Measurements from ENCODE around the gene ZNF586. TPM values are rescaled to one million over a fixed set of nuclear protein-coding genes. Genes with fewer than 3 reads are reported as not detected.
"Not testable (repeated sequence)": the region's sequence is repeated elsewhere in the genome, so short reads cannot be mapped to it uniquely, and the experiment has no call there.

ZNF586 gene
- total RNA-seq, 2 experiments from 2014 or later = 11.5 to 11.7 TPM

GRCh38 chr19:57803265-57803593, 33.8 kb downstream of the ZNF586 start:
- Mint-ChIP-seq H3K36me3 (peaks cover 34% of the 10 kb centered on the region), H3K9me3 (no peaks in the 10 kb centered on the region), H3K4me3 (no peak overlapping the region), H3K4me1 (ENCODE audit: low read depth) (peaks cover 7% of the 10 kb centered on the region), H3K27me3 (no peaks in the 10 kb centered on the region), H3K27ac (no peak overlapping the region)
- ChIA-PET CTCF (no interaction called here), POLR2A (no interaction called here)
- intact Hi-C loops (cut with micrococcal nuclease) = no loop called here
- no peak for DNase-seq

- DNase-seq = no peak
- H3K36me3 Mint-ChIP-seq = peaks cover 38% of the 10 kb centered on the region
- ChIA-PET POLR2A (no interaction called here), CTCF (no interaction called here)
- intact Hi-C loops (cut with micrococcal nuclease) = no loop called here
- H3K27ac Mint-ChIP-seq = no peak overlapping the region
- H3K27me3 Mint-ChIP-seq = no peaks in the 10 kb centered on the region
- H3K4me3 Mint-ChIP-seq = peak overlapping the region; percentile 2
- no peaks in the 10 kb centered on the region for H3K9me3 Mint-ChIP-seq
- peaks cover 10% of the 10 kb centered on the region for H3K4me1 Mint-ChIP-seq (ENCODE audit: low read depth)
These were observed 34.3 kb downstream of the ZNF586 start for GRCh38 chr19:57803594-57804325.

- POLR2A ChIA-PET = no interaction called here
- no peaks in the 10 kb centered on the region for H3K27me3 Mint-ChIP-seq
- H3K36me3 Mint-ChIP-seq = peaks cover 48% of the 10 kb centered on the region
- DNase-seq = no peak
- intact Hi-C loops (cut with micrococcal nuclease) = no loop called here
- CTCF ChIA-PET = no interaction called here
- peaks cover 18% of the 10 kb centered on the region for H3K4me1 Mint-ChIP-seq (ENCODE audit: low read depth)
- H3K9me3 Mint-ChIP-seq = no peaks in the 10 kb centered on the region
- H3K27ac Mint-ChIP-seq = no peak overlapping the region
- H3K4me3 Mint-ChIP-seq = no peak overlapping the region
These were observed 38.1 kb downstream of the ZNF586 start for GRCh38 chr19:57807541-57807940.

GRCh38 chr19:57810410-57811295, 41.2 kb downstream of the ZNF586 start:
- intact Hi-C loops (cut with micrococcal nuclease) = loop anchor here (5.0 kb wide), 2 partner anchors 37 to 528 kb away; partner anchors contain the start of genes ZNF460 and ZNF587
- DNase-seq, CTCF ChIA-PET, H3K27me3 Mint-ChIP-seq, H3K9me3 Mint-ChIP-seq, H3K4me3 Mint-ChIP-seq, POLR2A ChIA-PET, H3K27ac Mint-ChIP-seq: not testable (repeated sequence)
- H3K4me1 Mint-ChIP-seq (ENCODE audit: low read depth) = peaks cover 34% of the 10 kb centered on the region
- peaks cover 42% of the 10 kb centered on the region for H3K36me3 Mint-ChIP-seq

- ChIA-PET CTCF (no interaction called here), POLR2A (no interaction called here)
- Mint-ChIP-seq H3K27me3 (no peaks in the 10 kb centered on the region), H3K9me3 (no peaks in the 10 kb centered on the region), H3K4me3 (no peak overlapping the region), H3K27ac (peak overlapping the region; percentile 40), H3K4me1 (ENCODE audit: low read depth) (peaks cover 34% of the 10 kb centered on the region), H3K36me3 (peaks cover 32% of the 10 kb centered on the region)
- no peak for DNase-seq
- intact Hi-C loops (cut with micrococcal nuclease) = loop anchor here (5.0 kb wide), 2 partner anchors 35 to 530 kb away; partner anchors contain the start of genes ZNF460 and ZNF587
These were observed 42.8 kb downstream of the ZNF586 start for GRCh38 chr19:57812226-57812625.

GRCh38 chr19:57812975-57813820, 43.7 kb downstream of the ZNF586 start:
- POLR2A ChIA-PET, H3K9me3 Mint-ChIP-seq, DNase-seq, CTCF ChIA-PET, H3K27me3 Mint-ChIP-seq: not testable (repeated sequence)
- intact Hi-C loops (cut with micrococcal nuclease) = loop anchor here (5.0 kb wide), 2 partner anchors 34 to 531 kb away; partner anchors contain the start of genes ZNF460 and ZNF587
- H3K36me3 Mint-ChIP-seq = peaks cover 25% of the 10 kb centered on the region
- H3K4me1 Mint-ChIP-seq (ENCODE audit: low read depth) = peaks cover 34% of the 10 kb centered on the region
- H3K4me3 Mint-ChIP-seq = peak overlapping the region; percentile 91
- peak overlapping the region; percentile 61 for H3K27ac Mint-ChIP-seq

GRCh38 chr19:57813919-57814504, 44.5 kb downstream of the ZNF586 start:
- Mint-ChIP-seq H3K4me1 (ENCODE audit: low read depth) (peaks cover 36% of the 10 kb centered on the region), H3K27me3 (no peaks in the 10 kb centered on the region), H3K36me3 (peaks cover 20% of the 10 kb centered on the region), H3K4me3 (peak overlapping the region; percentile 91), H3K27ac (peak overlapping the region; percentile 84), H3K9me3 (no peaks in the 10 kb centered on the region)
- intact Hi-C loops (cut with micrococcal nuclease) = loop anchor here (2.0 to 5.0 kb wide), 4 partner anchors 33 to 532 kb away; partner anchors contain the start of genes ZNF460, ZNF586, ZNF587 and ZNF776
- ChIA-PET POLR2A (interaction anchor here (1.2 kb wide), 1 partner anchor 45 kb away, joined by 7 read pairs; the partner anchor contains the start of gene ZNF586), CTCF (no interaction called here)
- DNase-seq = no peak

- H3K9me3 Mint-ChIP-seq = no peaks in the 10 kb centered on the region
- H3K36me3 Mint-ChIP-seq = peaks cover 15% of the 10 kb centered on the region
- intact Hi-C loops (cut with micrococcal nuclease) = loop anchor here (2.0 to 5.0 kb wide), 4 partner anchors 33 to 532 kb away; partner anchors contain the start of genes ZNF460, ZNF586, ZNF587 and ZNF776
- peak; percentile 85 for DNase-seq
- peaks cover 34% of the 10 kb centered on the region for H3K4me1 Mint-ChIP-seq (ENCODE audit: low read depth)
- peak within 1 kb of the TSS; percentile 84 for H3K27ac Mint-ChIP-seq
- H3K4me3 Mint-ChIP-seq = peak within 1 kb of the TSS; percentile 91
- ChIA-PET POLR2A (interaction anchor here (1.0 to 1.2 kb wide), 2 partner anchors 46 to 133 kb away, joined by 6 to 7 read pairs; partner anchors contain the start of genes ZNF551 and ZNF586), CTCF (interaction anchor here (0.6 kb wide), 1 partner anchor 87 kb away, joined by 3 read pairs; the partner anchor contains the start of gene ZNF671)
- H3K27me3 Mint-ChIP-seq = no peaks in the 10 kb centered on the region
These were observed 45.2 kb downstream of the ZNF586 start, which contains the start of gene ZNF552 for GRCh38 chr19:57814505-57815246. ZNF552 (minus strand) TSS chr19:57814913; CDS start chr19:57814743, 170 bp downstream.

GRCh38 chr19:57815247-57816075, 46.0 kb downstream of the ZNF586 start:
- H3K36me3 Mint-ChIP-seq = peaks cover 15% of the 10 kb centered on the region
- ChIA-PET CTCF (no interaction called here), POLR2A (interaction anchor here (1.0 to 1.2 kb wide), 2 partner anchors 46 to 133 kb away, joined by 6 to 7 read pairs; partner anchors contain the start of genes ZNF551 and ZNF586)
- H3K27me3 Mint-ChIP-seq = no peaks in the 10 kb centered on the region
- no peak for DNase-seq
- H3K9me3 Mint-ChIP-seq = no peaks in the 10 kb centered on the region
- H3K4me1 Mint-ChIP-seq (ENCODE audit: low read depth) = peaks cover 39% of the 10 kb centered on the region
- H3K4me3 Mint-ChIP-seq = peak overlapping the region; percentile 91
- peak overlapping the region; percentile 84 for H3K27ac Mint-ChIP-seq
- intact Hi-C loops (cut with micrococcal nuclease) = loop anchor here (2.0 kb wide), 2 partner anchors 47 to 69 kb away; partner anchors contain the start of genes ZNF586 and ZNF776

- peaks cover 17% of the 10 kb centered on the region for H3K36me3 Mint-ChIP-seq
- H3K4me3 Mint-ChIP-seq = no peak overlapping the region
- peaks cover 48% of the 10 kb centered on the region for H3K4me1 Mint-ChIP-seq (ENCODE audit: low read depth)
- no peaks in the 10 kb centered on the region for H3K9me3 Mint-ChIP-seq
- H3K27ac Mint-ChIP-seq = no peak overlapping the region
- DNase-seq = no peak
- ChIA-PET CTCF (no interaction called here), POLR2A (no interaction called here)
- no peaks in the 10 kb centered on the region for H3K27me3 Mint-ChIP-seq
- intact Hi-C loops (cut with micrococcal nuclease) = no loop called here
These were observed 47.2 kb downstream of the ZNF586 start for GRCh38 chr19:57816652-57817051.

Measured in activated CD4-positive, alpha-beta memory T cell treated with anti-CD3 and anti-CD28 coated beads for 36 hours (primary cell).